Measurements from ENCODE around the gene FCER1G. TPM values are rescaled to one million over a fixed set of nuclear protein-coding genes. Genes with fewer than 3 reads are reported as not detected.

Gene FCER1G
- total and polyA plus RNA-seq, 2 experiments from 2014 or later, result 4.3 to 4.8 TPM

DNA sequence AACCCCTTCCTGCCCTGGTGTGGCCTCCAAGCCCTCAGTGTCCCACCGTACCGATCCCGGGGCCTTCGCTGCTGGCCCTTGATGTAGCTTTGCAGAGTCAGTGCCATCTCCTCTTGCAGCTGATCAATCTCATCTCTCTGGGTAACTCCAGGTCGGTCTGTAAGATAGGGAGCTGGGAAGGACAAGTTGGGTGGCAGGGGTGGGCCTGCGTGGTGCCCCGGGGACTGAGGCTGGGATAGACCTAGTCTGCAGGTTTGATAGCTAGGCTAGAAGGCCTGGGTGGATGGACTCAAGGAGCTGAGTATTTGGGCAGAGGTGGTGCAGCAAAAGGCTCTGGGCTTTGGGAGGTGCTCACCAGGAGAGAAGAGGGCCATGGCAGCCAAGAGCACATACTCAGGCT, 15.7 kb downstream of the FCER1G start:
- Histone ChIP-seq H3K4me3 (no peak overlapping the region), H4K20me1 (ENCODE audit: insufficient read depth, poor library complexity, severe bottlenecking) (no peaks in the 10 kb centered on the region), H3K79me2 (peaks cover 4% of the 10 kb centered on the region), H3K4me2 (no peak overlapping the region), H3K4me1 (ENCODE audit: insufficient read depth) (peaks cover 10% of the 10 kb centered on the region), H2AFZ (no peak overlapping the region), H3K27me3 (no peaks in the 10 kb centered on the region), H3K9me3 (ENCODE audit: low read depth) (no peaks in the 10 kb centered on the region), H3K36me3 (replicated peaks; ENCODE audit: insufficient read depth, low read depth) (no peaks in the 10 kb centered on the region), H3K9me2 (replicated peaks; ENCODE audit: insufficient read depth) (no peaks in the 10 kb centered on the region), H3K27ac (no peak overlapping the region)
- TF ChIP-seq, protein P1, sequence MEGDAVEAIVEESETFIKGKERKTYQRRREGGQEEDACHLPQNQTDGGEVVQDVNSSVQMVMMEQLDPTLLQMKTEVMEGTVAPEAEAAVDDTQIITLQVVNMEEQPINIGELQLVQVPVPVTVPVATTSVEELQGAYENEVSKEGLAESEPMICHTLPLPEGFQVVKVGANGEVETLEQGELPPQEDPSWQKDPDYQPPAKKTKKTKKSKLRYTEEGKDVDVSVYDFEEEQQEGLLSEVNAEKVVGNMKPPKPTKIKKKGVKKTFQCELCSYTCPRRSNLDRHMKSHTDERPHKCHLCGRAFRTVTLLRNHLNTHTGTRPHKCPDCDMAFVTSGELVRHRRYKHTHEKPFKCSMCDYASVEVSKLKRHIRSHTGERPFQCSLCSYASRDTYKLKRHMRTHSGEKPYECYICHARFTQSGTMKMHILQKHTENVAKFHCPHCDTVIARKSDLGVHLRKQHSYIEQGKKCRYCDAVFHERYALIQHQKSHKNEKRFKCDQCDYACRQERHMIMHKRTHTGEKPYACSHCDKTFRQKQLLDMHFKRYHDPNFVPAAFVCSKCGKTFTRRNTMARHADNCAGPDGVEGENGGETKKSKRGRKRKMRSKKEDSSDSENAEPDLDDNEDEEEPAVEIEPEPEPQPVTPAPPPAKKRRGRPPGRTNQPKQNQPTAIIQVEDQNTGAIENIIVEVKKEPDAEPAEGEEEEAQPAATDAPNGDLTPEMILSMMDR (IDR thresholded peaks at IDR 0.05; ENCODE audit: poor library complexity), result no peak
- TF ChIP-seq EZH2phosphoT487 (IDR thresholded peaks at IDR 0.05; ENCODE audit: low read depth, severe bottlenecking, unreplicated experiment), result no peak
- TF ChIP-seq EZH2 (IDR thresholded peaks at IDR 0.05; ENCODE audit: borderline replicate concordance), result no peak
- DNase-seq (ENCODE audit: low spot score), result no peak
- WGBS (ENCODE audit: low lambda C conversion rate, missing lambda C conversion rate), result 97% methylated on average over 7 of the region's 7 CpGs

DNA sequence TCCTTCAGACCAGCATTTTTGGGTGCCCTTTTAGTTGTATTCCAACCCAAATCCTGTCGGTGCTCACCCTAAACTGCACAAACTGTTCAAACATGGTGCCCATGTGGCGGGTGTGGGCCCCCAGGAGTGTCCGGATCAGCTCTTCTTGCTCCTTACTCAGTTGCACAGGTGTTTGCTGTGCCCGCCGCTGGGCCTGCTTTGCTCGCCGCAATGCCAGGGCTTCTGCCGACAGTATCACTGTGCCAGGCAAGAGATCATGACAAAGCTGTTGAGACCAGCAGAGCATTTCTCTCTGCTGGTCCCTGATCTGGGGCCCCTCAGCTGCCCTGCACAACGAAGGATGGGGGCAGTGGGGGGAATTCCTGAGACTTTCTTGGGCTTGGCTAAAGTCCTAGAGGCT, 18.0 kb downstream of the FCER1G start:
- H3K9me2 ChIP-seq (replicated peaks; ENCODE audit: insufficient read depth), result no peaks in the 10 kb centered on the region
- no peaks in the 10 kb centered on the region for H3K36me3 ChIP-seq (replicated peaks; ENCODE audit: insufficient read depth, low read depth)
- no peaks in the 10 kb centered on the region for H3K79me2 ChIP-seq
- H3K4me2 ChIP-seq, result no peak overlapping the region
- TF ChIP-seq, protein P1 (IDR thresholded peaks at IDR 0.05; ENCODE audit: poor library complexity), result no peak
- TF ChIP-seq EZH2 (IDR thresholded peaks at IDR 0.05; ENCODE audit: borderline replicate concordance) (no peak), EZH2phosphoT487 (IDR thresholded peaks at IDR 0.05; ENCODE audit: low read depth, severe bottlenecking, unreplicated experiment) (no peak)
- H4K20me1 ChIP-seq (ENCODE audit: insufficient read depth, poor library complexity, severe bottlenecking), result no peaks in the 10 kb centered on the region
- H3K9me3 ChIP-seq (ENCODE audit: low read depth), result no peaks in the 10 kb centered on the region
- H2AFZ ChIP-seq, result no peak overlapping the region
- H3K27ac ChIP-seq, result no peak overlapping the region
- no peak overlapping the region for H3K4me3 ChIP-seq
- WGBS (ENCODE audit: low lambda C conversion rate, missing lambda C conversion rate), result 91% methylated on average over 9 of the region's 9 CpGs
- H3K27me3 ChIP-seq, result no peaks in the 10 kb centered on the region
- no peaks in the 10 kb centered on the region for H3K4me1 ChIP-seq (ENCODE audit: insufficient read depth)
- DNase-seq (ENCODE audit: low spot score), result no peak

DNA sequence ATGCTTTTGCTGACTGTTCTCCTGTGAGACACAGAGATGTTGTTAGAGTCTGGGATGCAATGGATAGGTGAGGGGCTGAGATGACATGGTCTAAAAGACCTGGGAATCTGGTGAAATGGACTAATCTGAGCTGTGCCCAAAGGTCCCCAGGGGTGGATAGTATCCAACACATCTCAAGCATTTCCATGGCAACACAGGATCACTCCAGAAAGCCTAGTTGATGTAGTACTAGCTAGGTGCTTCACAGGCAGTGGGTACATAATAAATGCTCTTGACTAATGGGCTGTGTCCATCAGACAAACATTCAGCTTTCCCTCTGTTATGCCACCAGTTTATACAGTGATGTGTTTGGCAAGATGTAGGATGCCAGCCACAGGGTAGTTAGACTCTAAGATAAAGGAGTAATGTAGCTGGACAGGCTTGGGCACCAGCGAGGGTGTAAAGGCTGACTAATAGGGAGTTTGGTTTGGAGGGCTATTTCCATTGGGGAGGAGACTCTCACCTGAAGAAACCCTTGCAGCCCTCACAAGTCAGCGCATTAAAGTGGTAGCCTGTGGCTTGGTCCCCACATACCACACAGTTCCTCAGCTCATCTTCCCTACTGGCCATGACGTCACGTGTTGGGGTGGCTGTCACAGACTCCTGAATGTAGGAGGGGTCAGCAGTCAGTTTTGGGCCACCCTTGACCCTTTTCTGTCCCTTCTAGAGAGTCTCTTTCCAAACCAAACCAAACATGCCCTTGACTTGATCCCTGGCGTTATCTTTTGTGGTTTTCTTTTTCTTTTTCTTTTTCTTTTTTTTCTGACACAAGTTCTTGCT, 21.1 kb downstream of the FCER1G start:
- no peak for DNase-seq (ENCODE audit: low spot score)
- Histone ChIP-seq H3K27ac (no peak overlapping the region), H3K9me2 (replicated peaks; ENCODE audit: insufficient read depth) (no peaks in the 10 kb centered on the region), H3K36me3 (replicated peaks; ENCODE audit: insufficient read depth, low read depth) (no peaks in the 10 kb centered on the region), H3K27me3 (no peaks in the 10 kb centered on the region), H3K9me3 (ENCODE audit: low read depth) (no peaks in the 10 kb centered on the region), H3K4me3 (no peak overlapping the region), H2AFZ (no peak overlapping the region), H3K4me1 (ENCODE audit: insufficient read depth) (no peaks in the 10 kb centered on the region), H4K20me1 (ENCODE audit: insufficient read depth, poor library complexity, severe bottlenecking) (no peaks in the 10 kb centered on the region), H3K79me2 (no peaks in the 10 kb centered on the region), H3K4me2 (no peak overlapping the region)
- WGBS (ENCODE audit: low lambda C conversion rate, missing lambda C conversion rate), result 88% methylated on average over 5 of the region's 5 CpGs
- TF ChIP-seq EZH2 (IDR thresholded peaks at IDR 0.05; ENCODE audit: borderline replicate concordance) (no peak), EZH2phosphoT487 (IDR thresholded peaks at IDR 0.05; ENCODE audit: low read depth, severe bottlenecking, unreplicated experiment) (no peak)
- TF ChIP-seq, protein P1 (IDR thresholded peaks at IDR 0.05; ENCODE audit: poor library complexity), result no peak

Measured in hepatocyte (in vitro differentiated cells).